CD4-positive, alpha-beta T cell (primary cell): ENCODE measurements around the gene PTPRN2. TPM values are rescaled to one million over a fixed set of nuclear protein-coding genes. Genes with fewer than 3 reads are reported as not detected.

Source experiments
- ATAC-seq: fragments of 200-7000 bp; cut with Tn5 transposase; one replicate; pipeline ENCODE4 v1.10.0; 2022; ENCODE audit warnings: mild to moderate bottlenecking; ENCODE audit not compliant: poor library complexity
- CTCF ChIA-PET: fragments of 350-600 bp; sonication (Branson Sonifier 250); formaldehyde crosslinking; loops from one replicate; lab custom pipeline; 2021; ENCODE audit warnings: antibody characterized with exemption, inconsistent platforms; lab: Charles Lee
- POLR2A ChIA-PET: fragments of 350-600 bp; sonication (Branson Sonifier 250); formaldehyde crosslinking; loops from one replicate; lab custom pipeline; 2021; ENCODE audit warnings: antibody characterized with exemption, inconsistent platforms; lab: Charles Lee
- DNase-seq, 14 experiments: peaks; one replicate each; pipeline ENCODE4 v3.0.0-alpha.2; 2013 to 2020; ENCODE audit warnings: mixed read lengths in 2 of 14
- H3K27ac ChIP-seq, 2 donors: one replicate each; pipeline versions ENCODE4 v1.5.1 to v1.7.0; 2013; ENCODE audit warnings: low read length in 2 of 2, low read depth in 1 of 2, mild to moderate bottlenecking in 1 of 2
- H3K27me3 ChIP-seq, 2 experiments: 1 replicate in 1 of 2; 2 replicates in 1 of 2; pipeline versions ENCODE4 v1.6.1 to v1.7.0; 2013; ENCODE audit warnings: low read length in 2 of 2, control low read depth in 1 of 2, mild to moderate bottlenecking in 1 of 2, moderate library complexity in 1 of 2; ENCODE audit not compliant: insufficient read depth in 2 of 2, control insufficient read depth in 1 of 2
- H3K36me3 ChIP-seq: one replicate; pipeline ENCODE4 v1.6.1; 2013; ENCODE audit warnings: low read length, control low read depth; ENCODE audit not compliant: insufficient read depth
- H3K4me1 ChIP-seq: one replicate; pipeline ENCODE4 v1.6.1; 2013; ENCODE audit warnings: low read length, control low read depth; ENCODE audit not compliant: insufficient read depth
- H3K4me3 ChIP-seq: one replicate; pipeline ENCODE4 v1.5.1; 2013; ENCODE audit warnings: mild to moderate bottlenecking, low read length, moderate library complexity
- H3K9me3 ChIP-seq, 2 experiments: 1 replicate in 1 of 2; 2 replicates in 1 of 2; pipeline versions ENCODE4 v1.6.1 to v1.7.0; 2013; ENCODE audit warnings: low read length in 2 of 2, mild to moderate bottlenecking in 2 of 2, control low read depth in 1 of 2, moderate library complexity in 1 of 2; ENCODE audit not compliant: control insufficient read depth in 1 of 2, insufficient read depth in 1 of 2
- H3K27ac Mint-ChIP-seq: one replicate; pipeline ENCODE4 v1.8.0; 2020; ENCODE audit warnings: mixed read lengths
- H3K27me3 Mint-ChIP-seq: one replicate; pipeline ENCODE4 v1.8.0; 2021; ENCODE audit warnings: mixed read lengths
- H3K36me3 Mint-ChIP-seq: one replicate; pipeline ENCODE4 v1.8.0; 2021; ENCODE audit warnings: low read depth, mixed read lengths
- H3K4me1 Mint-ChIP-seq: one replicate; pipeline ENCODE4 v1.8.0; 2021; ENCODE audit warnings: low read depth, mixed read lengths
- H3K4me3 Mint-ChIP-seq: one replicate; pipeline ENCODE4 v1.8.0; 2020; ENCODE audit warnings: mild to moderate bottlenecking, mixed read lengths
- H3K9me3 Mint-ChIP-seq: one replicate; pipeline ENCODE4 v1.8.0; 2020; ENCODE audit warnings: mixed read lengths
- intact Hi-C, 2 experiments: fragments of 100-400 bp; cut with DNase I in 1 of 2; cut with micrococcal nuclease in 1 of 2; formaldehyde crosslinking; loops; one replicate each; pipeline versions ENCODE4 v1.15.1 to v1.9.0; 2023 to 2025; cut with DNase I, micrococcal nuclease
- total RNA-seq, 174 experiments: library from RNA in 2 of 174; stranded (reverse) in 2 of 174; gene quantifications; one replicate each; pipeline ENCODE4 v1.2.3 and lab custom pipeline; 2021 to 2026
- TF ChIP-seq, protein P1 (sequence below): fragments of 200-600 bp; IDR thresholded peaks from one replicate; pipeline ENCODE4 v1.8.0; 2022; ENCODE audit warnings: antibody characterized with exemption, mild to moderate bottlenecking

Gene PTPRN2
- total RNA-seq, 2 experiments from 2014 or later, result 0.34 to 0.44 TPM

DNA sequence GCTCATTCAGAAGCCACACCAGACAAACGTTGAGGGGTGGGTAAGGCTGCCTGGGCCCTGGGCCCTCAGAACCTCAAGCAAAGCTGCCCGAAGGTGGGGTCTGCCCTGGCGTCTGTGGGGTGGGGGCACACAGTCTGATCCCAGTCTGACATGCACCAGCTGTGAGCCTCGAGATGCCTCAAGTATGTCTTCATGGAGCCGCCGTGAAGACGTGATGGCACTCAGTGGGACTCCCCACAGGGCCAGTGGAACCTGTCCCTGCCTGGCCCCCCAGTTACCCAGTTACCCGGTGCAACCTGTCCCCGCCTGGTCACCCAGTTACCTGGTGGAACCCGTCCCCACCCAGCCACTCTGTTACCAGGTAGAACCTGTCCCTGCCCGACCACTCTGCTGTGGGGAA, 351.2 kb downstream of the PTPRN2 start:
- ATAC-seq (no peak), DNase-seq (no peak)
- Mint-ChIP-seq H3K4me3 (no peak overlapping the region), H3K27ac (no peak overlapping the region), H3K27me3 (peaks cover 4% of the 10 kb centered on the region), H3K36me3 (no peaks in the 10 kb centered on the region), H3K9me3 (peaks cover 7% of the 10 kb centered on the region), H3K4me1 (no peaks in the 10 kb centered on the region)
- Histone ChIP-seq H3K36me3 (no peaks in the 10 kb centered on the region), H3K27ac (no peak overlapping the region), H3K4me3 (no peak overlapping the region), H3K4me1 (no peaks in the 10 kb centered on the region), H3K9me3 (peaks cover 3 to 29% of the 10 kb centered on the region in 2 experiments), H3K27me3 (no peaks in the 10 kb centered on the region)
- CTCF ChIA-PET, result no interaction called here
- POLR2A ChIA-PET, result no interaction called here
- intact Hi-C loops, result no loop called here
- TF ChIP-seq, protein P1, sequence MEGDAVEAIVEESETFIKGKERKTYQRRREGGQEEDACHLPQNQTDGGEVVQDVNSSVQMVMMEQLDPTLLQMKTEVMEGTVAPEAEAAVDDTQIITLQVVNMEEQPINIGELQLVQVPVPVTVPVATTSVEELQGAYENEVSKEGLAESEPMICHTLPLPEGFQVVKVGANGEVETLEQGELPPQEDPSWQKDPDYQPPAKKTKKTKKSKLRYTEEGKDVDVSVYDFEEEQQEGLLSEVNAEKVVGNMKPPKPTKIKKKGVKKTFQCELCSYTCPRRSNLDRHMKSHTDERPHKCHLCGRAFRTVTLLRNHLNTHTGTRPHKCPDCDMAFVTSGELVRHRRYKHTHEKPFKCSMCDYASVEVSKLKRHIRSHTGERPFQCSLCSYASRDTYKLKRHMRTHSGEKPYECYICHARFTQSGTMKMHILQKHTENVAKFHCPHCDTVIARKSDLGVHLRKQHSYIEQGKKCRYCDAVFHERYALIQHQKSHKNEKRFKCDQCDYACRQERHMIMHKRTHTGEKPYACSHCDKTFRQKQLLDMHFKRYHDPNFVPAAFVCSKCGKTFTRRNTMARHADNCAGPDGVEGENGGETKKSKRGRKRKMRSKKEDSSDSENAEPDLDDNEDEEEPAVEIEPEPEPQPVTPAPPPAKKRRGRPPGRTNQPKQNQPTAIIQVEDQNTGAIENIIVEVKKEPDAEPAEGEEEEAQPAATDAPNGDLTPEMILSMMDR, result no peak

DNA sequence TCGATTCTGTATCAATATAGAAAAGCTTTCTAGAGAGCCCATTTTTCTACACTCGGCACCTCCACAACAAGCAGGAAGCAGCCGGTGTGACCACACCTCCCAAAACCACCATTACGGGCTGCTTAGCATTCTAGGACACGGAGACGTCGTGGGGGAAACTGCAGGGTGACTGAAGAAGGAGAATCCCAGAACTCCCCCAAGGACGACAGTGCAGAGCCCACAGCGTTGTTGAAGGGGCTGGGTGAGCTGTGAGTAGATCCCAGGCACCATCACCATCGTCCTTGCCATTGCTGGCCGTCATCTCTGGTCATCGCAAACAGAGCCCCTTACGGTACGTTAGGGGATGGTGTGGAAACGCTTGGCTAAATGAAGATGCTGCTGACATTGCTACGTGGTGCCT, 351.8 kb downstream of the PTPRN2 start:
- no peak overlapping the region for H3K4me3 Mint-ChIP-seq
- Histone ChIP-seq H3K9me3 (peaks cover 3 to 29% of the 10 kb centered on the region in 2 experiments), H3K4me1 (no peaks in the 10 kb centered on the region), H3K27me3 (no peaks in the 10 kb centered on the region), H3K36me3 (no peaks in the 10 kb centered on the region), H3K4me3 (no peak overlapping the region), H3K27ac (no peak overlapping the region)
- peaks cover 5% of the 10 kb centered on the region for H3K27me3 Mint-ChIP-seq
- CTCF ChIA-PET, result no interaction called here
- TF ChIP-seq, protein P1, result no peak
- DNase-seq, result no peak
- no peak for ATAC-seq
- POLR2A ChIA-PET, result no interaction called here
- H3K27ac Mint-ChIP-seq, result no peak overlapping the region
- intact Hi-C loops, result no loop called here
- peaks cover 7% of the 10 kb centered on the region for H3K9me3 Mint-ChIP-seq
- H3K4me1 Mint-ChIP-seq, result no peaks in the 10 kb centered on the region
- no peaks in the 10 kb centered on the region for H3K36me3 Mint-ChIP-seq

DNA sequence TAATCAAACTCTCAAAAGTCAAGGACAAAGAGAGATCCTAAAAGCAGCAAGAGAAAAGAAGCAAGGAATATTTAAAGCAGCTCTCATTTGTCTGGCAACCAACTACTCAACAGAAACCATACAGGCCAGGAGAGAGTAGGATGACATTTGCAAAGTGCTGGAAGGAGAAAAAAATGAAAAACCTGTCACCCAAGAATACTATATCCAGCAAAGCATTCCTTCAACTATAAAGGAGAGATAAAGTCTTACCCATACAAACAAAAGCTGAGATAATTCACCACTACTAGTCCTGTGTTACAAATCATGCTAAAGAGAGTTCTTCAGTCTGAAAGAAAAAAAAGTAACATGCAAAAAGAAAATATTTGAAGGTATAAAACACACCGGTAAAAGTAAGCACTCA, 357.7 kb downstream of the PTPRN2 start:
- Mint-ChIP-seq H3K27me3 (peaks cover 10% of the 10 kb centered on the region), H3K36me3 (no peaks in the 10 kb centered on the region), H3K9me3 (peaks cover 13% of the 10 kb centered on the region), H3K27ac (no peak overlapping the region), H3K4me1 (no peaks in the 10 kb centered on the region), H3K4me3 (no peak overlapping the region)
- H3K27ac ChIP-seq, result no peak overlapping the region
- H3K9me3 ChIP-seq, result peaks cover 15 to 20% of the 10 kb centered on the region in 2 experiments
- POLR2A ChIA-PET, result no interaction called here
- H3K4me3 ChIP-seq, result no peak overlapping the region
- no peaks in the 10 kb centered on the region for H3K36me3 ChIP-seq
- H3K4me1 ChIP-seq, result no peaks in the 10 kb centered on the region
- no peak for ATAC-seq
- no peak for DNase-seq
- intact Hi-C loops, result no loop called here
- TF ChIP-seq, protein P1, result no peak
- H3K27me3 ChIP-seq, result peaks cover 0 to 2% of the 10 kb centered on the region in 2 experiments
- CTCF ChIA-PET, result no interaction called here
